Dermis blood vessel endothelial cell (primary cell): ENCODE data around the gene UACA. TPM values are rescaled to one million over a fixed set of nuclear protein-coding genes. Genes with fewer than 3 reads are reported as not detected.
"Not testable (repeated sequence)": the region's sequence is repeated elsewhere in the genome, so short reads cannot be mapped to it uniquely, and the experiment has no call there.

Experiments used
- DNase-seq: peaks from one replicate; pipeline ENCODE4 v3.0.0; 2010
- total RNA-seq: library from RNA; depleted of rRNA; stranded (reverse); fragments of >200 nt; gene quantifications from 2 replicates; pipeline ENCODE4 v1.2.3, GENCODE V29; 2014

UACA gene
- total RNA-seq, 1 donor from 2014 or later = 185 TPM

DNA sequence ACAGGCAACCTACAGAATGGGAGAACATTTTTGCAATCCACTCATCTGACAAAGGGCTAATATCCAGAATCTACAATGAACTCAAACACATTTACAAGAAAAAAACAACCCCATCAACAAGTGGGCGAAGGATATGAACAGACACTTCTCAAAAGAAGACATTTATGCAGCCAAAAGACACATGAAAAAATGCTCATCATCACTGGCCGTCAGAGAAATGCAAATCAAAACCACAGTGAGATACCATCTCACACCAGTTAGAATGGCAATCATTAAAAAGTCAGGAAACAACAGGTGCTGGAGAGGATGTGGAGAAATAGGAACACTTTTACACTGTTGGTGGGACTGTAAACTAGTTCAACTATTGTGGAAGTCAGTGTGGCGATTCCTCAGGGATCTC lies 100.3 kb downstream of the UACA start:
- not testable (repeated sequence) for DNase-seq

DNA sequence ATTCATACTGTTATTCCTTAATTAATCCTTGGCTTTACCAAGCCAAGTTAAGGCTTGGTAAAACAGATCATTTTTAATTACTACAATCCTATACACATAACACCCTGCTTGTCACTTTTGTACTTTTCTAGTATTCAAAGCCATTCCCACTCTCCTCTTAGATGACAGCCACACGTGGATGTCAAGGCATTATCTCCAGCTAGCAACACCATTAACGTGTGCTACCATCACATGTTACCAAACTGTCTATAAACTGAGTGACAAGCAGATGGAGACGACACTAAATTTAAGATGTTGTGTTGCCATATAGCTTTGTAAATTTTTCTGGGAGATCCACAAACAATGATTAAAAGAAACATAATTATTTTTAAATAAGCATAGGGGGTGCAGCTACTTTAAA lies 103.7 kb downstream of the UACA start:
- DNase-seq = no peak

GRCh38 chr15:70658641-70659040 lies 104.7 kb downstream of the UACA start:
- DNase-seq = no peak

DNA sequence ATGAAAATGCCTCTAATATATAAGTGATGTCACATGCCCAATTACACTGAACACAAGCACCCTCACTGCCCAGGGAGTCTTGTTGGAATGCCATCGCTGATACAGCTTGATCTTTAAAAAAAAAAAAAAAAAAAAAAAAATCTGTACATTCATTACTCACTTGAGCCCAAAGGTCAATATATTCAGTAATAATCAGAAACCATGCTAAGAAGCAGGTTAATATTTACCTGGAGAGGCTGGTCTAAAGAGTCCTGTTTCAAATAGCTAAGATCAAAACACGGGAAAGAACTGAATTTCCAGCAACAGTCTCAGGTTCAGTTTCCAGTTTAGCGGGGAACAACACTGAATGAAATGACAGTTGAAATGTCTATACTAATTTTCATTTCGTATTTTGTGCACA lies 109.9 kb downstream of the UACA start:
- no peak for DNase-seq

DNA sequence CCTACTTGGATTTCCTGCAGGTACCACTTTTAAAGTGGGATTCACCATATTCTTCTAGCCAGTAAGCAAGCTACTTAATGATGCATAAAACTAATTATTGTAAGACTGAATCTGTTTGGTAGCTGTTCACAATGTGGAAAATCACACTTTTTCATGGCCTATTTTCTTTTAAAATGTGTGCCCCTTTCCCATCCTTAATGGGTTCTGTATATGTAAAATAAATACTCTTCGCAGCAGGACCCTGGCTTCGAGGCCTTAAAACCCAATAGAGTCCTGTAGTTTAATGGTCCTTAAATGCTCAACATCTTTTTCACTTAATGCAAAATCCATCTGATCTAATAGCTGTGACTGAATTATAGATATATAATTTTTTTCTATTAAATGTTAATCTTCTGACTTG lies 111.0 kb downstream of the UACA start:
- no peak for DNase-seq

DNA sequence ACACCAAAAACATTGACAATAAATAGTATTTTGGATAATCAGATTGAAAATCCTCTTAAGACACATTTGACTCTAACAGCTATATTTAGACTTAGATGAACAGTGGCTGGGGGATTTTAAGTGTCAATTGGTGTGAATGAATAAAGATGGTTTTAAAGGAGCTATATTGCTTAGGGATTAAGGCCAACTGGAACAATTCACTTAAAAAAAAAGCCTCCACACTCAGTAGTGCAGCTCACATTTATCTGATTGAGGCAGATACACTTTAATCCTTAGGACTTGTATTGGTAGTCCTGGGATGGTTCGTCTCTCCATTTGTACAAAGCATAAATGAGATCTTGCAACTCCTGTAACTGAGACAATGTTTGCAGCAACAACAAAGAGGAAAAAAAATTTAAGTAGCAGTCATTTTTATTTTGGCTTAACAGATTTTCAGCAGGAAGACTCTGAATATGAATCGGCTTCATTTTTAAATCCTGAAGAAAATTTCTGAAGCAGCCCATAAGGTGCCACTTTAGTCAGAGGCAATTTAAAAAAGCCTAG lies 112.0 kb downstream of the UACA start:
- peak; percentile 14 for DNase-seq

- DNase-seq = peak; percentile 89
These were observed 112.6 kb downstream of the UACA start for GRCh38 chr15:70650567-70651302.

DNA sequence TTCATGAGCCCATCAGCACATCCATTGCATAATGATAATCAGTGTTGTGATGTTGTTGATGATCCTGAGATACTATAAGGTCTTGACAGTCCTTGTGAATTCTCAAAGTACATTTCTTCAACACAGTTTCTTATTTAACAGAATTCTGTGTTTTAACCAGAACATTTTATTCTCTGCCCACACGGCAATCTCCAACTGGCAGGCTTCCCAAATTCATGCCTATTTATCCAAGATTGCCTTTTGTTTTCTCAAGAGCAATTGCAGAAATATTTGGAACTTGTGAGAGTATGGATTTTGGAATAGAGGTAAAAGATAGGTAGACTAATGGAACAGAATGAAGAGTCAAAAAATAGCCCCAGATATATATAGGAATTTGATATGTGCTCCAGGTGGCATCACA lies 116.0 kb downstream of the UACA start:
- DNase-seq = peak; percentile 12

DNA sequence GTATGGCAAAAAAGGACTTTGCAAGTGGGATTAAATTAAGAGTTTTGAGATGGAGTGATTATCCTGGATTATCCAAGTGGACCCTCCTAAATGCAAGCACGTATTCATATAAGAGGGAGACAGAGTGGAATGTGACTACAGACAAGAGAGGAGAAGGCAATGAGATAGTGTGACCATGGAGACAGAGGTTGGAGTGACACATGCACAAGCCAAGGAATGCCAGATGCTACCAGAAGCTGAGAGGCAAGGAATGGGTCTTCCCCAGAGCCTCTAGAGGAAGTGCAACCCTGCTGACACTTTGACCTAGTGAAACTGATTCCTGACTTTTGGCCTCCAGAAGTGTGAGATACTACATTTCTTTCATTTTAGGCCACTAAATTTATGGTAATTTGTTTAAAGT lies 117.2 kb downstream of the UACA start:
- DNase-seq = no peak

DNA sequence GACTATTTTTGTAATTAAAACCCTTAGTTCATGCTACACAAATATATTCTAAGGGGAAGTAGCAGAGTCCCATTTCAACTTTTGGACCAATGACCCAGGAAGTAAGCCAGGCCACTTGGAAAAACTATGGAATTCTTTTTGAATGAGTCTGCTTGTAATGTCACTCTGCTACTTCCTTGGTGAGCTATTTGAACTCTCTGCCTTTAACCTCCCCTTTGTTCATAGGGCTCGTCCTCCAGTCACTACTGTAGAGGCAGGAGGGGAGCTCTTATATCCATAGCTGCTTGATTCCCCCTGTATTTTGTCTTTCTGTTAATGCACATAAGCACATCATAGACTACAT lies 119.6 kb downstream of the UACA start:
- no peak for DNase-seq

DNA sequence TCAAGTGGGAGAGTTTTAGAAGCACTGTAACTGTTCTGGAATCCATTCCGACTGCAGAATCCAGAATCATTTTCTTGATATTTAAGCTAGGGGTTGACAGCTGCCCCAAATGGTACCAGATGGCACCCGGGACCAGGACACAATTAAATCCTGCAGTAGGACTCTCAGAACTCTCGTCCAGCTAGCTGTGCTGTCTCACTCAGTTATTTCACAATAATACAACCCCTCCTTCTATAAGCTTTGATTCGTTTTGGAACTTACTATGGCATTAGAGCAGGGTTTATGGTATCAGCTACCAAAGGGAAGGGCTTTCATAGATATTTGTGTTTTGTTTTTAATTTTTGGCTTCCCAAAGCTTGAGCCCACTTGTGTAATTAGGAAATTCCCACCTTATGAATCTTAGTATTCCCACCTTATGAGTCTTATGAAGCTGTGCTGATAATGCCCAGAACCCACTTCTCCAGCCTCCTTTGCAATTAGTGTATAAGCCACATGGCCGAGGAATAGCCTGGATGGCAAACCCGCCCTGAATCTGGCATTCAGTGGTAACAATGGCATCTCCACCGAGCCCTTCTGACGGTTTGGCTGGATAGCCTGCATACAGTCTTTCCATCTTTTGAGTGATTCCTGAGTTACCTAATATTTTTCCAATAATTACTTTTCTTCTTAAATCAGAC lies 120.1 kb downstream of the UACA start:
- no peak for DNase-seq

- peak; percentile 20 for DNase-seq
These were observed 126.7 kb downstream of the UACA start for GRCh38 chr15:70636540-70637165.

- no peak for DNase-seq
These were observed 127.5 kb downstream of the UACA start for GRCh38 chr15:70635895-70636294.

GRCh38 chr15:70633991-70634390 lies 129.4 kb downstream of the UACA start:
- DNase-seq = no peak

GRCh38 chr15:70633103-70633831 lies 130.1 kb downstream of the UACA start:
- DNase-seq = no peak

GRCh38 chr15:70632491-70633102 lies 130.8 kb downstream of the UACA start:
- DNase-seq = no peak

- no peak for DNase-seq
These were observed 131.3 kb downstream of the UACA start for GRCh38 chr15:70632079-70632478.

- no peak for DNase-seq
These were observed 133.6 kb downstream of the UACA start for GRCh38 chr15:70629735-70630273.

GRCh38 chr15:70628549-70628896 lies 134.8 kb downstream of the UACA start:
- no peak for DNase-seq

- no peak for DNase-seq
These were observed 135.4 kb downstream of the UACA start for GRCh38 chr15:70627734-70628548.

DNA sequence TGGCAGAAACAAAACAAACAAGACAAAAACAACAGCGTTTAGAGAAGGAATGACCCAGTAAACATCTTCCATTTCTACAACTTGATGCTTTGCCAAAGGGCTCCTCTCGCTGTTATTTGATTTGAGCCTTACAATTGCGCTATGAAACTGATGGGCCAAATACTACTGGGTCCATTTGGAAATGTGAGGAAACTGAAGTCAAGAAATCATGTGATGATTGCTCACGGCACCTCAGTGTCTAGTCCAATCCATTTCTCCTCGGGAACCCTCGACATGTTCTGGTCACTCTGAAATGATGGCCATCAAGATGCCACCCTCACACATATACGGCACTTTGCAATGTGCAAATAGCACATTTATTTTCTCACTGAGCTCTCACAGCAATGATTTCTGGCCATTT lies 136.0 kb downstream of the UACA start:
- DNase-seq = no peak

DNA sequence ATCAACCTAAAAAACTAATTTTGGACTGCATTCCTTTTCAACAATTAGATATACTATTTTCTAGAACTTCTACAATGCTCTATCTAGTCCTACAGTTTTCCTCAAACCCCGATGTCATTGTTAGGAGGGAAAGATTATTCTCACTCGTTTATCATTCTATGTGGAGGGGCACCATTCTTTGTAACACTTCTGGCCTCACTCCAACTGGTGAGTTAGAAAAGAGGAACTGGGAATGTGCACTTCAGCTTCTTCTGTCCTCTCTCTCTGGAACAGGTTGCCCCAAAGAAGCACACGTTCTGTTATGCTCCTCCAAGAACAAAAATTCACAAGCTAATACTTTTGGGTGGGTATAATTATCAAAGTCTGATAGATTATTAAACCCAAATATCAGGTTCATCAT lies 137.9 kb downstream of the UACA start:
- no peak for DNase-seq
